ENCODE results near the gene SLC9A7. TPM values are rescaled to one million over a fixed set of nuclear protein-coding genes. Genes with fewer than 3 reads are reported as not detected.

SLC9A7 gene
- total RNA-seq, 1 experiment from 2014 or later = 20.9 TPM

DNA sequence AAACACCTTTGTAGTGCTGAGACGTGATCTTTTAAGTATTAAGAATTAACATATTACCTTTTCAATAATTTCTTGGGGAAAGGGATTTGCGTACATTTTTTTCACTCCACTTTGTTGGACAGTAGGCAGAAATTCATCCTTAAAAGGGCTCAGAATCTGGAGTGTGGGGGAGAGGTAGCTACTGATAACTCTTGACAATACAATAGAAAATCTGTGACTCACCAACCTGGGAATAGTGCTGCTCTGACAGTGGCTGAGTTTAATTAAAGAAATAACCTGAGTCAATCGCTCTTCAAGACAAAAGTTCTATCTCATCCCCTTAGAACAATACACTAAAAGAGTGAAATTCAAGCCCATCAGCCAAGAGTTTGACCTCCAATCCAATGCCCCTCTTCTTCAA, 60.2 kb downstream of the SLC9A7 start:
- no peak overlapping the region for H3K4me2 ChIP-seq
- ChIA-PET CTCF (no interaction called here), POLR2A (ENCODE audit: unreplicated experiment) (no interaction called here)
- no peaks in the 10 kb centered on the region for H3K9me3 ChIP-seq (ENCODE audit: insufficient read depth, low read depth)
- H2AFZ ChIP-seq = no peak overlapping the region
- no peaks in the 10 kb centered on the region for H3K27me3 ChIP-seq (ENCODE audit: insufficient read depth, low read depth)
- DNase-seq = no peak
- no peak overlapping the region for H3K4me3 ChIP-seq
- intact Hi-C loops (cut with micrococcal nuclease; ENCODE audit: unreplicated experiment) = no loop called here
- no peaks in the 10 kb centered on the region for H3K9me2 ChIP-seq (ENCODE audit: insufficient read depth)
- H3K27ac ChIP-seq = no peak overlapping the region
- TF ChIP-seq EZH2 (IDR thresholded peaks at IDR 0.05; ENCODE audit: low read depth) = no peak
- TF ChIP-seq, protein P1, sequence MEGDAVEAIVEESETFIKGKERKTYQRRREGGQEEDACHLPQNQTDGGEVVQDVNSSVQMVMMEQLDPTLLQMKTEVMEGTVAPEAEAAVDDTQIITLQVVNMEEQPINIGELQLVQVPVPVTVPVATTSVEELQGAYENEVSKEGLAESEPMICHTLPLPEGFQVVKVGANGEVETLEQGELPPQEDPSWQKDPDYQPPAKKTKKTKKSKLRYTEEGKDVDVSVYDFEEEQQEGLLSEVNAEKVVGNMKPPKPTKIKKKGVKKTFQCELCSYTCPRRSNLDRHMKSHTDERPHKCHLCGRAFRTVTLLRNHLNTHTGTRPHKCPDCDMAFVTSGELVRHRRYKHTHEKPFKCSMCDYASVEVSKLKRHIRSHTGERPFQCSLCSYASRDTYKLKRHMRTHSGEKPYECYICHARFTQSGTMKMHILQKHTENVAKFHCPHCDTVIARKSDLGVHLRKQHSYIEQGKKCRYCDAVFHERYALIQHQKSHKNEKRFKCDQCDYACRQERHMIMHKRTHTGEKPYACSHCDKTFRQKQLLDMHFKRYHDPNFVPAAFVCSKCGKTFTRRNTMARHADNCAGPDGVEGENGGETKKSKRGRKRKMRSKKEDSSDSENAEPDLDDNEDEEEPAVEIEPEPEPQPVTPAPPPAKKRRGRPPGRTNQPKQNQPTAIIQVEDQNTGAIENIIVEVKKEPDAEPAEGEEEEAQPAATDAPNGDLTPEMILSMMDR (conservative IDR thresholded peaks at IDR 0.05) = no peak
- no peaks in the 10 kb centered on the region; the same call in 1 of the 2 replicates for H3K79me2 ChIP-seq (ENCODE audit: low read depth)
- no peaks in the 10 kb centered on the region for H4K20me1 ChIP-seq (ENCODE audit: insufficient read depth)
- no peaks in the 10 kb centered on the region for H3F3A ChIP-seq (ENCODE audit: insufficient read depth, low read depth)
- H3K36me3 ChIP-seq (ENCODE audit: low read depth) = no peaks in the 10 kb centered on the region
- no TSS peak for BruUV-seq (replicated peaks)
- H3K4me1 ChIP-seq (replicated peaks; ENCODE audit: insufficient read depth) = no peaks in the 10 kb centered on the region

DNA sequence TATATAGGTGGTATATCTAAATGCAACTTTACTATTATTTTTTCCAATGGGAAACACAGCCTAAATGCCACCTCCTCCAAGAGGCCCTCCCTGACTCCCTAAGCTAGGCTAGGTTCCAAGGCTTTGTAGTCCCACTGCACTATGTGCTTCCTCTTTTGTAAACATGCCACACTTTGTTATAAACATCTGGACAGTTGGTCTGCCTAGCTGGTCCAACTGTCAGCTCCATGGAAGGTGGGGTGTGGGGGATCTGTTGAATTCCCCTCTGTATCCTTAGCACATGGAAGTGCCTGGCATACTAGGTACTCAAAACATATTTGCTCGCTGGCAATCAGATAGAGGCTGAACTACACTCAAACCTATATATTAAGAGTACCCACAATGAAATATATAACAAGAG, 63.4 kb downstream of the SLC9A7 start:
- no peaks in the 10 kb centered on the region for H3K4me1 ChIP-seq (replicated peaks; ENCODE audit: insufficient read depth)
- H4K20me1 ChIP-seq (ENCODE audit: insufficient read depth) = no peaks in the 10 kb centered on the region
- no TSS peak for BruUV-seq (replicated peaks)
- H3K4me3 ChIP-seq = no peak overlapping the region
- TF ChIP-seq, protein P1 (conservative IDR thresholded peaks at IDR 0.05) = no peak
- TF ChIP-seq EZH2 (IDR thresholded peaks at IDR 0.05; ENCODE audit: low read depth) = no peak
- intact Hi-C loops (cut with micrococcal nuclease; ENCODE audit: unreplicated experiment) = no loop called here
- no peaks in the 10 kb centered on the region for H3K36me3 ChIP-seq (ENCODE audit: low read depth)
- POLR2A ChIA-PET (ENCODE audit: unreplicated experiment) = no interaction called here
- H3F3A ChIP-seq (ENCODE audit: insufficient read depth, low read depth) = no peaks in the 10 kb centered on the region
- CTCF ChIA-PET = no interaction called here
- H3K4me2 ChIP-seq = no peak overlapping the region
- H3K27me3 ChIP-seq (ENCODE audit: insufficient read depth, low read depth) = no peaks in the 10 kb centered on the region
- H3K79me2 ChIP-seq (ENCODE audit: low read depth) = no peaks in the 10 kb centered on the region; the same call in 1 of the 2 replicates
- H3K27ac ChIP-seq = no peak overlapping the region
- no peaks in the 10 kb centered on the region for H3K9me3 ChIP-seq (ENCODE audit: insufficient read depth, low read depth)
- no peak for DNase-seq
- H2AFZ ChIP-seq = no peak overlapping the region
- no peaks in the 10 kb centered on the region for H3K9me2 ChIP-seq (ENCODE audit: insufficient read depth)

DNA sequence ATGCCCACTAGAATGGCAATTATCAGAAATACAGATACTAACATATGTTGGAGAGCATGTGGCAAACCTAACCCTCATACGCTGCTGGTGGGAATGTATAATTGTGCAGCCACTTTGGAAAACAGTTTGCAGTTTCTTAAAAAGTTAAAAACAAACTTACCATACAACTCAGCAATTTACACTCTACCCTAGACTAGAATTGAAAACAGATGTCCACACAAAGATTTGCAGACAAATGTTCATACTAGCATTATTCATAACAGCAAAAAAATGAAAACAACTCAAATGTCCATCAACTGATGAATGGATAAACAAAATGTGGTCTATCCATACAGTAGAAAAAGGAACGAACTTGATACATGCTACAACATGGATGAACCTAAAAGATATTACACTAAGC, 64.4 kb downstream of the SLC9A7 start:
- Histone ChIP-seq H3F3A (ENCODE audit: insufficient read depth, low read depth) (no peaks in the 10 kb centered on the region), H3K4me2 (no peak overlapping the region), H3K9me3 (ENCODE audit: insufficient read depth, low read depth) (no peaks in the 10 kb centered on the region), H2AFZ (no peak overlapping the region), H3K27ac (no peak overlapping the region), H3K36me3 (ENCODE audit: low read depth) (no peaks in the 10 kb centered on the region), H3K27me3 (ENCODE audit: insufficient read depth, low read depth) (no peaks in the 10 kb centered on the region), H4K20me1 (ENCODE audit: insufficient read depth) (no peaks in the 10 kb centered on the region), H3K4me1 (replicated peaks; ENCODE audit: insufficient read depth) (no peaks in the 10 kb centered on the region), H3K4me3 (no peak overlapping the region), H3K79me2 (ENCODE audit: low read depth) (no peaks in the 10 kb centered on the region; the same call in 1 of the 2 replicates), H3K9me2 (ENCODE audit: insufficient read depth) (no peaks in the 10 kb centered on the region)
- no peak for TF ChIP-seq EZH2 (IDR thresholded peaks at IDR 0.05; ENCODE audit: low read depth)
- TF ChIP-seq, protein P1 (conservative IDR thresholded peaks at IDR 0.05) = no peak
- intact Hi-C loops (cut with micrococcal nuclease; ENCODE audit: unreplicated experiment) = no loop called here
- CTCF ChIA-PET = no interaction called here
- POLR2A ChIA-PET (ENCODE audit: unreplicated experiment) = no interaction called here
- BruUV-seq (replicated peaks) = no TSS peak
- DNase-seq = no peak
